GM21619 (cell line): ENCODE measurements around the gene SDR39U1.
A peak's percentile ranks its signal among the peaks of the same experiment; 100 is the strongest.
"Not testable (repeated sequence)": the region's sequence is repeated elsewhere in the genome, so short reads cannot be mapped to it uniquely, and the experiment has no call there.

ENCODE experiments used
- ATAC-seq: cut with Tn5 transposase; IDR thresholded peaks from one replicate; pipeline ENCODE4 v1.9.1; 2021; ENCODE audit not compliant: unreplicated experiment

The SDR39U1 gene

GRCh38 chr14:24442240-24443052 lies at the start of gene SDR39U1:
Gene SDR39U1 (minus strand): TSS chr14:24442776. CDS start chr14:24442769, 7 bp downstream.
- ATAC-seq = peak; percentile 87

- ATAC-seq = not testable (repeated sequence)
Observed at GRCh38 chr14:24491586-24492408, 49.2 kb upstream of the SDR39U1 start.

GRCh38 chr14:24483604-24484252 lies 41.2 kb upstream of the SDR39U1 start:
- no peak for ATAC-seq

GRCh38 chr14:24482699-24483303 lies 40.2 kb upstream of the SDR39U1 start:
- not testable (repeated sequence) for ATAC-seq

GRCh38 chr14:24481622-24482324 lies 39.2 kb upstream of the SDR39U1 start:
- ATAC-seq = peak; percentile 82

- ATAC-seq = not testable (repeated sequence)
Observed at GRCh38 chr14:24479999-24480398, 37.4 kb upstream of the SDR39U1 start.

GRCh38 chr14:24475261-24475660 lies 32.7 kb upstream of the SDR39U1 start:
- ATAC-seq = no peak

GRCh38 chr14:24473211-24473610 lies 30.6 kb upstream of the SDR39U1 start:
- ATAC-seq = no peak

- ATAC-seq = not testable (repeated sequence)
Observed at GRCh38 chr14:24470450-24470849, 27.9 kb upstream of the SDR39U1 start.

GRCh38 chr14:24465805-24466204 lies 23.2 kb upstream of the SDR39U1 start:
- ATAC-seq = no peak

- ATAC-seq = no peak
Observed at GRCh38 chr14:24465368-24465767, 22.8 kb upstream of the SDR39U1 start.

GRCh38 chr14:24463884-24464785 lies 21.6 kb upstream of the SDR39U1 start:
- ATAC-seq = no peak

GRCh38 chr14:24463017-24463883 lies 20.7 kb upstream of the SDR39U1 start:
- no peak for ATAC-seq

- ATAC-seq = no peak
Observed at GRCh38 chr14:24461336-24461735, 18.8 kb upstream of the SDR39U1 start.

- no peak for ATAC-seq
Observed at GRCh38 chr14:24459331-24459730, 16.8 kb upstream of the SDR39U1 start.

GRCh38 chr14:24458736-24459135 lies 16.2 kb upstream of the SDR39U1 start:
- ATAC-seq = no peak

- ATAC-seq = no peak
Observed at GRCh38 chr14:24456980-24457379, 14.4 kb upstream of the SDR39U1 start.

- not testable (repeated sequence) for ATAC-seq
Observed at GRCh38 chr14:24450828-24451227, 8.3 kb upstream of the SDR39U1 start.
